NCI-H524 treated with DMSO at 0.1 percent for 48 hours (cell line): Measurements from ENCODE around the gene ATP2B3.

Experiments used
- DNase-seq: peaks from one replicate; lab custom pipeline; 2025; lab: John Stamatoyannopoulos, UW

Gene ATP2B3

GRCh38 chrX:153517423-153517822, at the start of gene ATP2B3:
Gene ATP2B3, plus strand, starts transcription at chrX:153517642. Its CDS starts 18,606 bp downstream, at chrX:153536248.
- no peak for DNase-seq

- DNase-seq = no peak
These were observed 49.3 kb upstream of the ATP2B3 start for GRCh38 chrX:153468008-153468580.

DNA sequence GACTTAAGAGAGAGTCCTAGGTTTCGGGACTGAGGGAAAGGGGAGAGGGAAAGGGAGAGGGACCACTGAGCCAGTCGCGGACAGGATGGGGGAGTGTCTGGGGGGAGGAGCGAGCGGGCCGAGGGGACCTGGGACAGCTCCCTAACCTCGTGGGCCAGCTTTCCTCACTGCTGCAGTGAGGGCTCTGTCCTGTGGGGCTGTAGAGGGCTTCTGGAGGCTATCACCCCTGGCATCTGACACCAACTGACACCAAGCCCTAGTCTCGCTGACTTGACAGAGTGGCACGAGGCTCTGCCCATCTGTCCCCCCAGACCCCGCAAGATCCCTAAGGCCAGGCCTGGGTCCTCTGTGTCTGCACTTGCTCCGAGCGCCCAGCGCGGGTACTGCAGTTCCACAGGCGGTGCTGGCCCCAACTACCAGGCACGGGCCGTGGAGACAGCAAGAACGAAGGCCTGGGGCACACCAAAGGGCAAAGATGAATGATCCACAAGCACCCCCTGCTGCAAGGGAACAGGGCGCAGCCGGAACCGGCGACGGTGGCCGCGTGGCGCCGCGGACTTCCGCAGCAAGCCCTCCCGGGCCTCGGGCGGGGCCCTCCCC, 47.5 kb upstream of the ATP2B3 start:
- no peak for DNase-seq

DNA sequence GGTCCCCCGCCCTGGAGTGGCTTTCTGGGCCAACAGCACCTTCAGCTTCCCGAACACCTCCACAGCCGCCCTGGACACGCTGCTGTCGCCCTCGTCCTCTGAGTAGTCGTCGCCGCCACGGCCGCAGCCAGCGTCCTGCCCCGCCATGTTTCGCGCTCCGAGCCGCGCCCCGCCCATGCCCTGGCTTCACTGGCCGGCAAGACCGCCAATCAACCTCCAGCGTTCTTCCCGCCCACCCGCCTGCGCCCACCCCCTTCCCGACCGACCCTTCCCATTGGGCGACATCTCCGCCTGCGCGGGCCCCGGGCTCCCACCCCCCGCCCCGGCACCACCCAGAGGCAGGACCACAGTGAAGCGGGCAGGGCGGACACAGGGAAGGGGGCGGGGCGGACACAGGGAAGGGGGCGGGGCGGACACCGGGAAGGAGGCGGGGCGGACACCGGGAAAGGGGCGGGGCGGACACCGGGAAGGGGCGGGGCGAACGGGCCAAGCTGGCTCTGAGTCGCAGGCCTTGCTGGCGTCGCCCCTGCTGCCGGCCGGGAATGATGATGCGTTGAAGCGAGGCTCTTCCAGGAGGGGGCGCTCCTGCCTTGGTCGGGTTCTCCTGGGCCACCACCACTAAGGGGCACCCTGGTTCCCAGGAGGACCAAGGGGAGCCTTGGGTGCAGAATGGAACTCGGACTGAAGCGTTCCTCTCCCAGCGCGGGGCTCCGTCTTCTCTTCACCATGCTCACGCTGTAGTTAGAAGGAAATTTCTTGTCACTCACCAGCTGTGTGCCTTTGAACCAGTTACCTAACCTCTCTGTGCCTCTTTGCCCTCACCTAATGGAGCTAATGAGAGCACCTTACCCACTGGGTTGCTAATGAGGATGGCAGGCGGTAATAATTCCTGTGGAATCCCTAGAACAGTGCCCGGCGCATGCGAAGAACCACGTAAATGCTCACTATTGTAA, 46.8 kb upstream of the ATP2B3 start, which contains the start of gene HAUS7:
Gene HAUS7 (minus strand): TSS at position 166 of the 953 bp plus-strand sequence. CDS start 19 bp downstream, at position 147.
- DNase-seq = peak; percentile 61

- no peak for DNase-seq
These were observed 45.7 kb upstream of the ATP2B3 start for GRCh38 chrX:153471663-153472280.

GRCh38 chrX:153473126-153473525, 44.3 kb upstream of the ATP2B3 start:
- DNase-seq = no peak

GRCh38 chrX:153474266-153474665, 43.2 kb upstream of the ATP2B3 start:
- DNase-seq = no peak

GRCh38 chrX:153474718-153475117, 42.7 kb upstream of the ATP2B3 start:
- no peak for DNase-seq

- DNase-seq = no peak
These were observed 42.2 kb upstream of the ATP2B3 start for GRCh38 chrX:153475271-153475670.

- DNase-seq = no peak
These were observed 41.6 kb upstream of the ATP2B3 start for GRCh38 chrX:153475751-153476281.

DNA sequence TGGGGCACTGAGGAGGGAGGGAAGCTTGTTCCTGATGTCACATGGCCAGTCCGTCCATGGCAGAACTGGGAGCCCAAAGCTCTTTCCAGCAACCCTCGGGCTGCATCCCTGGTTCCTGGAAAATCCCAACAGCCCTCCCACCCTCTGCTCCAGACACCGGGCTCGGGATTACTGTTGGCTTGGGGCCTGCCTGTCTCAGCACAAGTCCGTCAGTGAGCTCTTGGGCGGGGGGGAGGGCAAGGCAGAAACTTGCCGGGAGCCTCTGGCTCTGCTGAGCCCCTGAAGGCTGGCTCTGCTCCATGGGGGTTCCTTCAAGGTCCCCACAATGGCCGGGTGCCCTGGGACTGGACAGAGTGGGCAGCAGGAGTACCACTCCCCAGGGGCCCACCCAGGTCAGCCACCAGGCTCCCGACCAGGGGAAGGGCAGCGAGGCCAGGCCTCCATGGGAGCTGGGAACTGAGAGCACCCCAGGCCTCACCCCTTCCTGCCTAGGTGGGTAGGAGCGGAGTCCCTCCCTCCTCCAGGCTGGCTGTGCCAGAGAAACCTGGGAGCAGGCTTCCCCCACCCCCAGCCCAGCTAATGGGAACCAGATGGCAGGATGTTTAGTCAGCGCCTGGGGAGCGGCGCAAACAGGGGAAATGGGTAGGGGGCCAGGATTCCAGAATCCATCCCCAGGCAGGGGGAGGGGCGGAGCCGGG, 40.6 kb upstream of the ATP2B3 start:
- DNase-seq = no peak

- DNase-seq = no peak
These were observed 40.0 kb upstream of the ATP2B3 start for GRCh38 chrX:153477364-153477857.

- DNase-seq = no peak
These were observed 39.5 kb upstream of the ATP2B3 start for GRCh38 chrX:153477901-153478300.

- DNase-seq = no peak
These were observed 38.7 kb upstream of the ATP2B3 start for GRCh38 chrX:153478746-153479145.

DNA sequence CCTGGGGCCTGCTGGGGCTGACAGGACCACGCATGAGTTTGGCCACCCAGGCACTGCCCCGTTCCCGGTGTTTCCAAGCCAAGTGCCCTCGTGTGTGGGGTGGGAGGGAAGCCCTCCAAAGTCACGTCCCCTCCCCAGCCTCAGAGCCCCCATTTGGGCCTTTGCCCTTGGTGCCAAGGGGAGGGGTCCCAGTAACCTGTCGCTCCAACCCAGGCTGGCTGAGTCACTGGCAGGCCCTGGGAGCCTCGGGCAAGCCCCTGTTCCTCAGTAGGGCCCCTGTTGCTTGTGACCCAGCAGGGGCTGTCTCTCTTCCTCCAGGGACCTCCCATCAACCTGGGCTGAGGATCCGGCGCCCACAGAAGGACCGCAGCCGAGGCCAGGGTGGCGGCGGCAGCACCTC, 36.4 kb upstream of the ATP2B3 start:
- DNase-seq = no peak

- DNase-seq = no peak
These were observed 34.9 kb upstream of the ATP2B3 start for GRCh38 chrX:153482376-153483015.

- DNase-seq = no peak
These were observed 31.9 kb upstream of the ATP2B3 start for GRCh38 chrX:153485396-153486080.

- no peak for DNase-seq
These were observed 31.3 kb upstream of the ATP2B3 start for GRCh38 chrX:153486171-153486570.

- no peak for DNase-seq
These were observed 29.8 kb upstream of the ATP2B3 start for GRCh38 chrX:153487590-153488071.
